Peyer's patch (tissue), 4 donors: Measurements from ENCODE around the gene CSRP1.

Experiments
- POLR2A ChIP-seq, 2 donors: fragments of 450-650 bp; IDR thresholded peaks; one replicate each; pipeline ENCODE4 v1.5.1; 2017; ENCODE audit warnings: antibody characterized with exemption in 2 of 2, mild to moderate bottlenecking in 2 of 2, moderate library complexity in 2 of 2
- TF ChIP-seq, protein P1 (sequence below), 6 experiments: fragments of 450-650 bp in 4 of 6; fragments of 200-600 bp in 2 of 6; sonication (generic) in 1 of 6; IDR thresholded peaks; one replicate each; pipeline ENCODE4 v1.5.1; 2017 to 2019; ENCODE audit warnings: antibody characterized with exemption in 6 of 6, mild to moderate bottlenecking in 3 of 6, moderate library complexity in 1 of 6

DNA sequence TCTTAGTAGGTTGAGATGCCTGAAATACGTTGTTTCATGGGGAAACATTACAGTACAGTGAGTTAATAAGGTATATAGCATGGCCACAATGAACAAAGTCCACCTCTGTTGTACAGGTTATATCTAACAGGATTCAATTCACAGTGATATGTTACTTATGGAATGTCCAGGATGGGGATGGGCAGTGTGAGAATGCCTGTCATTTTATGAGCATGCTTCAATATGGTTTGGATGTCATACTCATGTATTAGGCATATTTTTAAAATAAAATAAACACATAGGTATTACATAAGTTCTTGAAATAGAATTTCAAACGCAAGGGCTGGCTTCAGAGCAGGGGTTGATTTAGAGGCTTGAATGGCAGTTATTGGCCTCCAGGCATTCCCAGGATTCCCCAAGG, 31.8 kb downstream of the CSRP1 start:
- TF ChIP-seq, protein P1, sequence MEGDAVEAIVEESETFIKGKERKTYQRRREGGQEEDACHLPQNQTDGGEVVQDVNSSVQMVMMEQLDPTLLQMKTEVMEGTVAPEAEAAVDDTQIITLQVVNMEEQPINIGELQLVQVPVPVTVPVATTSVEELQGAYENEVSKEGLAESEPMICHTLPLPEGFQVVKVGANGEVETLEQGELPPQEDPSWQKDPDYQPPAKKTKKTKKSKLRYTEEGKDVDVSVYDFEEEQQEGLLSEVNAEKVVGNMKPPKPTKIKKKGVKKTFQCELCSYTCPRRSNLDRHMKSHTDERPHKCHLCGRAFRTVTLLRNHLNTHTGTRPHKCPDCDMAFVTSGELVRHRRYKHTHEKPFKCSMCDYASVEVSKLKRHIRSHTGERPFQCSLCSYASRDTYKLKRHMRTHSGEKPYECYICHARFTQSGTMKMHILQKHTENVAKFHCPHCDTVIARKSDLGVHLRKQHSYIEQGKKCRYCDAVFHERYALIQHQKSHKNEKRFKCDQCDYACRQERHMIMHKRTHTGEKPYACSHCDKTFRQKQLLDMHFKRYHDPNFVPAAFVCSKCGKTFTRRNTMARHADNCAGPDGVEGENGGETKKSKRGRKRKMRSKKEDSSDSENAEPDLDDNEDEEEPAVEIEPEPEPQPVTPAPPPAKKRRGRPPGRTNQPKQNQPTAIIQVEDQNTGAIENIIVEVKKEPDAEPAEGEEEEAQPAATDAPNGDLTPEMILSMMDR (IDR thresholded peaks at IDR 0.05) = no peak
- TF ChIP-seq POLR2A (IDR thresholded peaks at IDR 0.05) = no peak
